ENCODE results near the gene TBC1D17.

TBC1D17 gene

GRCh38 chr19:49854378-49855263 is 22.9 kb upstream of the TBC1D17 start:
- no peak for TF ChIP-seq CTCF (IDR thresholded peaks at IDR 0.05)
- no peak for TF ChIP-seq ZFX (IDR thresholded peaks at IDR 0.05; ENCODE audit: borderline replicate concordance)
- H3K27ac ChIP-seq: peak overlapping the region; percentile 96

GRCh38 chr19:49855277-49855675 is 22.2 kb upstream of the TBC1D17 start:
- TF ChIP-seq CTCF (IDR thresholded peaks at IDR 0.05) (no peak), ZFX (IDR thresholded peaks at IDR 0.05; ENCODE audit: borderline replicate concordance) (no peak)
- peak overlapping the region; percentile 96 for H3K27ac ChIP-seq

- TF ChIP-seq ZFX (IDR thresholded peaks at IDR 0.05; ENCODE audit: borderline replicate concordance) (no peak), CTCF (IDR thresholded peaks at IDR 0.05) (no peak)
- peak overlapping the region; percentile 96 for H3K27ac ChIP-seq
These were observed 21.6 kb upstream of the TBC1D17 start for GRCh38 chr19:49855676-49856573.

- no peak for TF ChIP-seq CTCF (IDR thresholded peaks at IDR 0.05)
- TF ChIP-seq ZFX (IDR thresholded peaks at IDR 0.05; ENCODE audit: borderline replicate concordance): no peak
- peak overlapping the region; percentile 96 for H3K27ac ChIP-seq
These were observed 20.9 kb upstream of the TBC1D17 start for GRCh38 chr19:49856574-49857021.

GRCh38 chr19:49857061-49857837 is 20.3 kb upstream of the TBC1D17 start:
- TF ChIP-seq CTCF (IDR thresholded peaks at IDR 0.05) (no peak), ZFX (IDR thresholded peaks at IDR 0.05; ENCODE audit: borderline replicate concordance) (no peak)
- peak overlapping the region; percentile 96 for H3K27ac ChIP-seq

GRCh38 chr19:49857838-49858087 is 19.7 kb upstream of the TBC1D17 start:
- H3K27ac ChIP-seq: peak overlapping the region; percentile 96
- TF ChIP-seq ZFX (IDR thresholded peaks at IDR 0.05; ENCODE audit: borderline replicate concordance): no peak
- TF ChIP-seq CTCF (IDR thresholded peaks at IDR 0.05): no peak; the same call in 1 of the 2 replicates
